ENCODE results near the gene L3MBTL2.
A peak's percentile ranks its signal among the peaks of the same experiment; 100 is the strongest.

L3MBTL2 gene

DNA sequence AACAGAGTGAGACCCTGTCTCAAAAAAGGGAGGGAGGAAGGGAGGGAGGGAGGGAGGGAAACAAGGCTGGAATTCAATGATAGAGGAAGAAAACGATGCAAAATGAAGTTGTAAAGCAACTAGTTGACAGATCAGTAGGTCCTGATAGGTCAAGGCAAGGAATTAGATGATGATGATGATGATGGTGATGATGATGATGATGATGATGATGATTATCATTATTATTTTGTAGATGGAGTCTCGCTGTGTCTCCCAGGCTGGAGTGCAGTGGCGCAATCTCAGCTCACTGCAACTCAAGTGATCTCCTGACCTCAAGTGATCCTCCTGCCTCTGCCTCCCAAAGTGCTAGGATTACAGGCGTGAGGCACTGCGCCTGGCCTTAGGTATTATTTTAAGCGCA, 11.3 kb upstream of the L3MBTL2 start:
- no peak for DNase-seq (ENCODE audit: low read depth, low spot score)
- H3K9ac ChIP-seq (ENCODE audit: insufficient read length, low read depth) = no peak overlapping the region
- H3K9me3 ChIP-seq (ENCODE audit: insufficient read depth, low read length) = no peaks in the 10 kb centered on the region
- TF ChIP-seq YY1 (IDR thresholded peaks at IDR 0.05; ENCODE audit: insufficient read depth, insufficient read length) (no peak), ZNF274 (IDR thresholded peaks at IDR 0.05; ENCODE audit: low read depth, low read length) (no peak), SUZ12 (IDR thresholded peaks at IDR 0.05; ENCODE audit: extremely low read depth, insufficient read depth, insufficient read length) (no peak)
- H3K4me3 ChIP-seq (ENCODE audit: insufficient read length, low read depth) = no peak overlapping the region
- H3K36me3 ChIP-seq (ENCODE audit: insufficient read depth, insufficient read length, low read length) = no peaks in the 10 kb centered on the region
- peaks cover 2% of the 10 kb centered on the region for H3K4me1 ChIP-seq (ENCODE audit: insufficient read depth, insufficient read length)
- H3K27me3 ChIP-seq (ENCODE audit: insufficient read depth, insufficient read length) = peaks cover 24% of the 10 kb centered on the region

DNA sequence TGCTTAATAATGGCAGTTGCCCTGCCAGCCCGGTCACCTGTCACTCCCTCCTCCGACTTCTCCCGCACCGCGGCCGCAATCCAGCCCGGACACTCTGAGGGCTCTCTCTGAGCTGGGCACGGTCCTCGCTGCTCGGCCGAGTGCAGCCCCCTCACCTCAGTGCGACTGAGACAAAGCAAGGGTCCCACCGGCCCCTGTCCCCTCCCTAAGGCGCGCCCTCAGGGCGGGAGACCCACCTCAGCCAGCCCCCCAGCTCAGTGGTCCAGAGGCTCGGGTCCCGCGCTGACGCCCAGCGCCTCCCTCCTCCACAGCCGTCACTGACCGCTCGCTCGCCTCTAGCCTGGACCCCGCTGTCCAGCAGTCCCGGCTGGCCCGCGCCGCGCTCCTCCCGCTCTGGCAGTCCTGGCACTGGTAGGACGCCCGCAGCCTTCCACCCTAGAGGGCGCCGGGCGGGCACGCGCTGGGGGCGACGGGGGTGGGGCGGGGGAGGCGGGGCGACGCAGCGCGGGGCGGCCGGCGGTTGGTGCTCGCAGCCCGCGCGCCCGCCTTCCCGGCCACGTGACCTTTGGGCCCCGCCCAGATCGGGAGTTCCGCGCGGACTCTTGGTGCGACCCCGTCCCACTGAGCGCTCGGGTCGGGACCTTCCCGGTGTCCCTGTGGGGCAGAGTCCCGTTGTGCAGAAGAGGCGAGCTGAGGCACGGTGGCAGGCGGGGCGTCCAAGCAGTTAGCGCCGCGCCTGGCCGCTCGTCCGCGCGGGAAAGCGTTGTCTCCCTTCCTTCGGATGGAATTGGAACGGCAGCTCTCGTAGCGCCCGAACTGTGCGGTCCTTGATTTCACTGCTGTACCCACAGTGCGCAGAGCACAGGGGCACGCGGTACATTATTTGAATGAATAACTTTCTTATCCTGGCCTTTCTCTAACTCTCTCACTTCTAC, 7.8 kb upstream of the L3MBTL2 start:
- no peak for DNase-seq (ENCODE audit: low read depth, low spot score)
- Histone ChIP-seq H3K4me3 (ENCODE audit: insufficient read length, low read depth) (peak overlapping the region; percentile 66), H3K27me3 (ENCODE audit: insufficient read depth, insufficient read length) (peaks cover 38% of the 10 kb centered on the region), H3K9me3 (ENCODE audit: insufficient read depth, low read length) (no peaks in the 10 kb centered on the region), H3K4me1 (ENCODE audit: insufficient read depth, insufficient read length) (peaks cover 2% of the 10 kb centered on the region), H3K36me3 (ENCODE audit: insufficient read depth, insufficient read length, low read length) (no peaks in the 10 kb centered on the region), H3K9ac (ENCODE audit: insufficient read length, low read depth) (peak overlapping the region; percentile 77)
- TF ChIP-seq ZNF274 (IDR thresholded peaks at IDR 0.05; ENCODE audit: low read depth, low read length) (no peak), SUZ12 (IDR thresholded peaks at IDR 0.05; ENCODE audit: extremely low read depth, insufficient read depth, insufficient read length) (no peak)

DNA sequence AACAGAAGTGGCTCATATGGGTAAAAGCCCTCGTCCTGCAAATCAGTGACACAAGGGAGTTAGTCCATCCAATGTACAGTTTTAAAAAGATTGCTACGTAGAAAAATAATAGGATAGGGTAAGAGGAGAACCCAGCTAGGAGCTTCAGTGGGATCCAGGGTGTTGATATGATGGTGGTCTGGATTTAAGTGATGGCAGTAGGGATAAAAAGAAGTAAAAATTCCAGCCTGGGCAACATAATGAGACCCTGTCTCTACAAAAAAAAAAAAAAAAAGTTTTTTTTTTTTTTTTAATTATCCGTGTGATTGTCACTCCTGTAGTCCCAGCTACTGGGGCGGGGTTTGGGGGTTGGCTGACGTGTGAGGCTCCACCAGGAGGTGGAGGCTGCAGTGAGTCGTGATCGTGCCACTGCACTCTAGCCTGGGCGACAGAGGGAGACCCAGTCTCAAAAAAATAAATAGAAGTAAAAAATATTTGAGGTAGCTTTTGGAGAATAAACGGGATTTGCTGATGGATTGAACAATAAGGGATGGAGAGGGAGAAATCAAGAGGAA, 7.0 kb upstream of the L3MBTL2 start:
- no peak for DNase-seq (ENCODE audit: low read depth, low spot score)
- H3K9me3 ChIP-seq (ENCODE audit: insufficient read depth, low read length) = no peaks in the 10 kb centered on the region
- peaks cover 38% of the 10 kb centered on the region for H3K27me3 ChIP-seq (ENCODE audit: insufficient read depth, insufficient read length)
- TF ChIP-seq YY1 (IDR thresholded peaks at IDR 0.05; ENCODE audit: insufficient read depth, insufficient read length) (no peak), ZNF274 (IDR thresholded peaks at IDR 0.05; ENCODE audit: low read depth, low read length) (no peak), SUZ12 (IDR thresholded peaks at IDR 0.05; ENCODE audit: extremely low read depth, insufficient read depth, insufficient read length) (no peak)
- H3K9ac ChIP-seq (ENCODE audit: insufficient read length, low read depth) = peak overlapping the region; percentile 77
- H3K36me3 ChIP-seq (ENCODE audit: insufficient read depth, insufficient read length, low read length) = no peaks in the 10 kb centered on the region
- peak overlapping the region; percentile 66 for H3K4me3 ChIP-seq (ENCODE audit: insufficient read length, low read depth)
- peaks cover 2% of the 10 kb centered on the region for H3K4me1 ChIP-seq (ENCODE audit: insufficient read depth, insufficient read length)

DNA sequence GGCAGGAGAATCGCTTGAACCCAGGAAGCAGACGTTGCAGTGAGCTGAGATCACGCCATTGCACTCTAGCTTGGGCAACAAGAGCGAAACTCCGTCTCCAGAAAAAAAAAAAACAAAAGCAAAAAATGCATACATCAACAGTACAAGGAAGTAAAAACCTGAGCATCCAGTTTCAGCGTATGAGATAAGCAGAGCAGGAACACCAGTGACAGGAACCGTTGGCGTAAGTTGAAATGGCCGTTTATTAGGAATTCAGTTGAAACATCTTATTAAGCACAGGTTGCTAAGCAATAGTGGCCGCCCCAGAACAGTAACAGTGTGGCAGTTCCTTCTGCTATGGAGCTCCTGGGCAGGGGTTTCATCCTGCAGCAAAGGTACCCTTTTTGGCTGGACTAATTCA, 4.0 kb upstream of the L3MBTL2 start:
- H3K9ac ChIP-seq (ENCODE audit: insufficient read length, low read depth) = no peak overlapping the region
- no peaks in the 10 kb centered on the region for H3K9me3 ChIP-seq (ENCODE audit: insufficient read depth, low read length)
- DNase-seq (ENCODE audit: low read depth, low spot score) = no peak
- H3K27me3 ChIP-seq (ENCODE audit: insufficient read depth, insufficient read length) = peaks cover 38% of the 10 kb centered on the region
- H3K4me1 ChIP-seq (ENCODE audit: insufficient read depth, insufficient read length) = peaks cover 2% of the 10 kb centered on the region
- no peak overlapping the region for H3K4me3 ChIP-seq (ENCODE audit: insufficient read length, low read depth)
- TF ChIP-seq YY1 (IDR thresholded peaks at IDR 0.05; ENCODE audit: insufficient read depth, insufficient read length) (no peak), SUZ12 (IDR thresholded peaks at IDR 0.05; ENCODE audit: extremely low read depth, insufficient read depth, insufficient read length) (no peak), ZNF274 (IDR thresholded peaks at IDR 0.05; ENCODE audit: low read depth, low read length) (no peak)
- H3K36me3 ChIP-seq (ENCODE audit: insufficient read depth, insufficient read length, low read length) = peaks cover 1% of the 10 kb centered on the region

DNA sequence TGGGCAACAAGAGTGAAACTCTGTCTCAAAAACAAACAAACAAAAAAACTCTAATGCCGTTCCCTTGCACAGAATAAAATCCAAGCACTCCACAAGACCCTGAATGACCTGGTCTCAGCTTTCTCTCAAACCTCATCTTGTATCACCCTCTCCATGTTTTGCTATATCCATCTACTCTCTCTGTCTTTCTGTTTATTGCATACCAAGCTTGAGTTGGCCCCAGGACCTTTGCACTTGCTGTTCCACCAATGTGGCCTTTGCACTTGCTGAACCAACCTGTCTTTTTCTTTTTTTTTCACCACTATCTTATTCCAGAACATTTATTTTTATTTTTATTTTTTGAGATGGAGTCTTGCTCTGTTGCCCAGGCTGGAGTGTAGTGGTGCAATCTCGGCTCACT, 2.0 kb upstream of the L3MBTL2 start:
- Histone ChIP-seq H3K9ac (ENCODE audit: insufficient read length, low read depth) (no peak overlapping the region), H3K9me3 (ENCODE audit: insufficient read depth, low read length) (no peaks in the 10 kb centered on the region), H3K36me3 (ENCODE audit: insufficient read depth, insufficient read length, low read length) (peaks cover 8% of the 10 kb centered on the region), H3K27me3 (ENCODE audit: insufficient read depth, insufficient read length) (peaks cover 21% of the 10 kb centered on the region), H3K4me3 (ENCODE audit: insufficient read length, low read depth) (no peak overlapping the region), H3K4me1 (ENCODE audit: insufficient read depth, insufficient read length) (no peaks in the 10 kb centered on the region)
- no peak for DNase-seq (ENCODE audit: low read depth, low spot score)
- TF ChIP-seq SUZ12 (IDR thresholded peaks at IDR 0.05; ENCODE audit: extremely low read depth, insufficient read depth, insufficient read length) (no peak), ZNF274 (IDR thresholded peaks at IDR 0.05; ENCODE audit: low read depth, low read length) (no peak), YY1 (IDR thresholded peaks at IDR 0.05; ENCODE audit: insufficient read depth, insufficient read length) (no peak)

DNA sequence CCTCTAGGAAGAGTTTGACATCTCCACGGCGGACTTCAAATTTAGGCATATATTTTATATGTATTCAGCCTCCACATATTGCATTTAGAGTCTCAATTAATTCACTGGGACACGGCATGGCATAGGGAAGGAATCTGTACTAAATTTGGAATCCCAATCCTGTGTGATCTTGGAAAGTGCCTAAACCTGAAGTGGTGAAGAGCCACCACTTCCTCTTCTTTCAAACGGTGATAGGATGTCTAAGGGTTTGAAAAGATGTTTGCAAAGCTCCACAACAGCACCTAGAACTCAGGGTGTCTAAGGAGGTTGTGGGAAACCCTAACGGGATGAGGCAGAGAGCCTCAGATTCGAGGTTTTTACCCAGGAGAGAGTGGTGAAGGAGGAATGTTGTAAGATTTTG, 1.0 kb upstream of the L3MBTL2 start:
- no peak for DNase-seq (ENCODE audit: low read depth, low spot score)
- H3K4me1 ChIP-seq (ENCODE audit: insufficient read depth, insufficient read length) = no peaks in the 10 kb centered on the region
- no peak overlapping the region for H3K4me3 ChIP-seq (ENCODE audit: insufficient read length, low read depth)
- H3K9me3 ChIP-seq (ENCODE audit: insufficient read depth, low read length) = no peaks in the 10 kb centered on the region
- peaks cover 8% of the 10 kb centered on the region for H3K36me3 ChIP-seq (ENCODE audit: insufficient read depth, insufficient read length, low read length)
- H3K27me3 ChIP-seq (ENCODE audit: insufficient read depth, insufficient read length) = peaks cover 12% of the 10 kb centered on the region
- no peak for TF ChIP-seq YY1 (IDR thresholded peaks at IDR 0.05; ENCODE audit: insufficient read depth, insufficient read length)
- TF ChIP-seq SUZ12 (IDR thresholded peaks at IDR 0.05; ENCODE audit: extremely low read depth, insufficient read depth, insufficient read length) = no peak
- no peak for TF ChIP-seq ZNF274 (IDR thresholded peaks at IDR 0.05; ENCODE audit: low read depth, low read length)
- H3K9ac ChIP-seq (ENCODE audit: insufficient read length, low read depth) = no peak overlapping the region

DNA sequence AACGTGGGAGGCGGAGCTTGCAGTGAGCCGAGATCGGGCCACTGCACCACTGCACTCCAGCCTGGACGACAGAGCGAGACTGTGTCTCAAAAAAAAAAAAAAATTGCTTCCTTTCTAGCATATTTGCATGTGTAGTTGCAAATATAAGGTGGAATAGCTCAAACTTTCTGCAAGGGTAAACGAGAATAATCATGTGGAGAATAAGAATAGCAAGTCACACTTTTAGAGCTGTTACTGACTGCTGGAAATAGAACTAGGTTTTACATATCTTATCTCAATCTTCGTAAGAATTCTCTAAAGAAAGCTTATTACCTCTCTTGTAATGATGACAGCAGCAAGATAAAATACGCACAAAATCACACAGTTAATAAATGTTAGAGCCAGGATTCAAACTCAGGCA, 1.6 kb downstream of the L3MBTL2 start:
- no peaks in the 10 kb centered on the region for H3K27me3 ChIP-seq (ENCODE audit: insufficient read depth, insufficient read length)
- TF ChIP-seq ZNF274 (IDR thresholded peaks at IDR 0.05; ENCODE audit: low read depth, low read length) (no peak), SUZ12 (IDR thresholded peaks at IDR 0.05; ENCODE audit: extremely low read depth, insufficient read depth, insufficient read length) (no peak), YY1 (IDR thresholded peaks at IDR 0.05; ENCODE audit: insufficient read depth, insufficient read length) (no peak)
- H3K4me1 ChIP-seq (ENCODE audit: insufficient read depth, insufficient read length) = no peaks in the 10 kb centered on the region
- DNase-seq (ENCODE audit: low read depth, low spot score) = no peak
- H3K36me3 ChIP-seq (ENCODE audit: insufficient read depth, insufficient read length, low read length) = peaks cover 19% of the 10 kb centered on the region
- H3K4me3 ChIP-seq (ENCODE audit: insufficient read length, low read depth) = no peak overlapping the region
- no peak overlapping the region for H3K9ac ChIP-seq (ENCODE audit: insufficient read length, low read depth)
- no peaks in the 10 kb centered on the region for H3K9me3 ChIP-seq (ENCODE audit: insufficient read depth, low read length)

All from NT2/D1 (cell line).